Activated T-helper 17 cell treated with anti-CD3 and anti-CD28 coated beads, Interleukin-2, amount 50 U/mL, for 72 hours (primary cell): ENCODE results near the gene CD5L. TPM values are rescaled to one million over a fixed set of nuclear protein-coding genes. Genes with fewer than 3 reads are reported as not detected.

ENCODE experiments used
- ATAC-seq: fragments of 150-1000 bp; cut with Tn5 transposase; replicated peaks from 2 replicates; pipeline ENCODE4 v1.10.0; 2021; ENCODE audit warnings: mild to moderate bottlenecking, moderate library complexity
- H3K27ac Mint-ChIP-seq: one replicate; pipeline ENCODE4 v1.8.0; 2022; ENCODE audit warnings: mixed read lengths
- H3K27me3 Mint-ChIP-seq: one replicate; pipeline ENCODE4 v1.8.0; 2022; ENCODE audit warnings: mixed read lengths
- H3K36me3 Mint-ChIP-seq: one replicate; pipeline ENCODE4 v1.8.0; 2022; ENCODE audit warnings: low read depth, mild to moderate bottlenecking, mixed read lengths
- H3K4me1 Mint-ChIP-seq: one replicate; pipeline ENCODE4 v1.8.0; 2022; ENCODE audit warnings: mixed read lengths
- H3K4me3 Mint-ChIP-seq: one replicate; pipeline ENCODE4 v1.8.0; 2022; ENCODE audit warnings: mild to moderate bottlenecking, mixed read lengths
- H3K9me3 Mint-ChIP-seq: one replicate; pipeline ENCODE4 v1.8.0; 2022; ENCODE audit warnings: mixed read lengths
- total RNA-seq, 2 donors: library from RNA; stranded (reverse); gene quantifications; one replicate each; pipeline ENCODE4 v1.2.3, GENCODE V29; 2022

CD5L gene
- total RNA-seq, result not detected

GRCh38 chr1:157841708-157842107, at the start of gene CD5L:
Gene CD5L, minus strand, starts transcription at chr1:157841808. Its CDS starts 107 bp downstream, at chr1:157841701.
- H3K4me1 Mint-ChIP-seq, result no peaks in the 10 kb centered on the region
- no peak within 1 kb of the TSS for H3K4me3 Mint-ChIP-seq
- no peaks in the 10 kb centered on the region for H3K36me3 Mint-ChIP-seq
- ATAC-seq, result no peak
- no peaks in the 10 kb centered on the region for H3K9me3 Mint-ChIP-seq
- H3K27ac Mint-ChIP-seq, result no peak within 1 kb of the TSS
- H3K27me3 Mint-ChIP-seq, result peaks cover 14% of the 10 kb centered on the region

GRCh38 chr1:157882580-157882979, 41.0 kb upstream of the CD5L start:
- H3K4me3 Mint-ChIP-seq, result no peak overlapping the region
- peaks cover 5% of the 10 kb centered on the region for H3K9me3 Mint-ChIP-seq
- ATAC-seq, result no peak
- no peaks in the 10 kb centered on the region for H3K36me3 Mint-ChIP-seq
- no peaks in the 10 kb centered on the region for H3K4me1 Mint-ChIP-seq
- H3K27me3 Mint-ChIP-seq, result peaks cover 16% of the 10 kb centered on the region
- H3K27ac Mint-ChIP-seq, result no peak overlapping the region

GRCh38 chr1:157880621-157881020, 39.0 kb upstream of the CD5L start:
- H3K36me3 Mint-ChIP-seq, result no peaks in the 10 kb centered on the region
- H3K4me3 Mint-ChIP-seq, result no peak overlapping the region
- H3K27me3 Mint-ChIP-seq, result peaks cover 16% of the 10 kb centered on the region
- peaks cover 5% of the 10 kb centered on the region for H3K9me3 Mint-ChIP-seq
- ATAC-seq, result no peak
- H3K27ac Mint-ChIP-seq, result no peak overlapping the region
- no peaks in the 10 kb centered on the region for H3K4me1 Mint-ChIP-seq

GRCh38 chr1:157878059-157878458, 36.5 kb upstream of the CD5L start:
- Mint-ChIP-seq H3K36me3 (no peaks in the 10 kb centered on the region), H3K4me1 (no peaks in the 10 kb centered on the region), H3K4me3 (no peak overlapping the region), H3K27ac (no peak overlapping the region), H3K9me3 (peaks cover 2% of the 10 kb centered on the region), H3K27me3 (peaks cover 25% of the 10 kb centered on the region)
- ATAC-seq, result no peak

- H3K27me3 Mint-ChIP-seq, result peaks cover 40% of the 10 kb centered on the region
- no peak for ATAC-seq
- H3K27ac Mint-ChIP-seq, result no peak overlapping the region
- no peaks in the 10 kb centered on the region for H3K9me3 Mint-ChIP-seq
- H3K36me3 Mint-ChIP-seq, result no peaks in the 10 kb centered on the region
- H3K4me1 Mint-ChIP-seq, result no peaks in the 10 kb centered on the region
- no peak overlapping the region for H3K4me3 Mint-ChIP-seq
Observed at GRCh38 chr1:157870490-157870889, 28.9 kb upstream of the CD5L start.

GRCh38 chr1:157868654-157869053, 27.0 kb upstream of the CD5L start:
- Mint-ChIP-seq H3K4me1 (no peaks in the 10 kb centered on the region), H3K27ac (no peak overlapping the region), H3K4me3 (no peak overlapping the region), H3K9me3 (no peaks in the 10 kb centered on the region), H3K36me3 (no peaks in the 10 kb centered on the region), H3K27me3 (peaks cover 41% of the 10 kb centered on the region)
- no peak for ATAC-seq

- Mint-ChIP-seq H3K4me3 (no peak overlapping the region), H3K27ac (no peak overlapping the region), H3K27me3 (peaks cover 28% of the 10 kb centered on the region), H3K9me3 (no peaks in the 10 kb centered on the region), H3K4me1 (no peaks in the 10 kb centered on the region), H3K36me3 (no peaks in the 10 kb centered on the region)
- no peak for ATAC-seq
Observed at GRCh38 chr1:157862114-157863070, 20.8 kb upstream of the CD5L start.

- ATAC-seq, result no peak
Observed at GRCh38 chr1:157856538-157856937, 14.9 kb upstream of the CD5L start.

GRCh38 chr1:157852476-157852875, 10.9 kb upstream of the CD5L start:
- Mint-ChIP-seq H3K27me3 (peaks cover 8% of the 10 kb centered on the region), H3K4me1 (no peaks in the 10 kb centered on the region), H3K27ac (no peak overlapping the region), H3K36me3 (no peaks in the 10 kb centered on the region), H3K4me3 (no peak overlapping the region), H3K9me3 (no peaks in the 10 kb centered on the region)
- no peak for ATAC-seq

More at GRCh38 chr1:157856538-157856937, 14.9 kb upstream of the CD5L start:
- Mint-ChIP-seq H3K36me3 (no peaks in the 10 kb centered on the region), H3K4me3 (no peak overlapping the region), H3K4me1 (no peaks in the 10 kb centered on the region), H3K27me3 (peaks cover 14% of the 10 kb centered on the region), H3K9me3 (no peaks in the 10 kb centered on the region), H3K27ac (no peak overlapping the region)

- Mint-ChIP-seq H3K9me3 (no peaks in the 10 kb centered on the region), H3K27me3 (peaks cover 16% of the 10 kb centered on the region), H3K4me1 (no peaks in the 10 kb centered on the region), H3K27ac (no peak overlapping the region), H3K4me3 (no peak overlapping the region), H3K36me3 (no peaks in the 10 kb centered on the region)
- ATAC-seq, result no peak
Observed at GRCh38 chr1:157849229-157849875, 7.7 kb upstream of the CD5L start.

GRCh38 chr1:157844089-157844830, 2.7 kb upstream of the CD5L start:
- H3K9me3 Mint-ChIP-seq, result no peaks in the 10 kb centered on the region
- H3K36me3 Mint-ChIP-seq, result no peaks in the 10 kb centered on the region
- H3K27me3 Mint-ChIP-seq, result peaks cover 12% of the 10 kb centered on the region
- H3K4me1 Mint-ChIP-seq, result no peaks in the 10 kb centered on the region
- H3K4me3 Mint-ChIP-seq, result no peak overlapping the region
- no peak overlapping the region for H3K27ac Mint-ChIP-seq
- ATAC-seq, result no peak

GRCh38 chr1:157842939-157843338, 1.3 kb upstream of the CD5L start:
- H3K4me3 Mint-ChIP-seq, result no peak overlapping the region
- H3K27me3 Mint-ChIP-seq, result peaks cover 12% of the 10 kb centered on the region
- ATAC-seq, result no peak
- H3K4me1 Mint-ChIP-seq, result no peaks in the 10 kb centered on the region
- no peak overlapping the region for H3K27ac Mint-ChIP-seq
- no peaks in the 10 kb centered on the region for H3K9me3 Mint-ChIP-seq
- H3K36me3 Mint-ChIP-seq, result no peaks in the 10 kb centered on the region

- Mint-ChIP-seq H3K9me3 (no peaks in the 10 kb centered on the region), H3K27ac (no peak overlapping the region), H3K27me3 (peaks cover 9% of the 10 kb centered on the region), H3K36me3 (no peaks in the 10 kb centered on the region), H3K4me1 (no peaks in the 10 kb centered on the region), H3K4me3 (no peak overlapping the region)
- no peak for ATAC-seq
Observed at GRCh38 chr1:157838966-157839365, 2.6 kb downstream of the CD5L start.

- H3K27me3 Mint-ChIP-seq, result peaks cover 12% of the 10 kb centered on the region
Observed at GRCh38 chr1:157834430-157834829, 7.2 kb downstream of the CD5L start.

More at GRCh38 chr1:157834430-157834829, 7.2 kb downstream of the CD5L start:
- Mint-ChIP-seq H3K27ac (no peak overlapping the region), H3K9me3 (no peaks in the 10 kb centered on the region), H3K4me3 (no peak overlapping the region), H3K4me1 (no peaks in the 10 kb centered on the region), H3K36me3 (no peaks in the 10 kb centered on the region)
- ATAC-seq, result no peak
